GM18502 (cell line): ENCODE measurements around the gene SPOCK1.

ENCODE experiments used
- ATAC-seq: cut with Tn5 transposase; IDR thresholded peaks from one replicate; pipeline ENCODE4 v1.9.1; 2021; ENCODE audit warnings: mild to moderate bottlenecking; ENCODE audit not compliant: unreplicated experiment, poor library complexity

Gene SPOCK1

GRCh38 chr5:136926073-136926472 is 573.1 kb downstream of the SPOCK1 start:
- no peak for ATAC-seq
